ENCODE results near the gene CSNK1G1.
"Not testable (repeated sequence)": the region's sequence is repeated elsewhere in the genome, so short reads cannot be mapped to it uniquely, and the experiment has no call there.

Gene CSNK1G1

DNA sequence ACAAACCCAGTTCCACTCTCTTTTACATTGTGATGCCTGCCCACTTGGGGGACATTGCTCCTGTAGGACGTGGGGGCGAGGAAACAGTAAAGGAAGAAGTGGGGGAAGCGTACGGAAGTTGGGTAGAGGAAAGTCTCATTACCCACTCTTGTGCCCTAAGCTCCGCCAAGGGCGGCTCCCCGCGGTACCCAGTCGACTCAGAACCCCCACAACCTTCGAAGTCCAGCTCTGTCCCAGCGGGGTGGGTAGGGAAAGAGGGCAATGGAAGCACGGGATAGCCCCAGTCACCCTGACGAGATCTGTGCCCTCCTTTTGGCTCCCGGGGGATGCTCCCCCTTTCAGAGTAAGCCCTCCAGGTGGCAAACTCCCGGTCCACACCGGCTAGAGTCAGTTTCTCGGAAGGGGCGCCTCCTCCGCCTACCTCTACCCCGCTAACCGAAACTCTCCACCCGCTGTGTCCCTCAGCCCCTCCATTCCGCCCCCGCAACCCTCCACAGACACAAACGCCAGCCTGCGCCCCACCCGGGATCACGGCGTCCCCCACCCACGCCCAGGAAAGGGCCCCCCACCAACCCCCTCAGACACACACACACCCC lies 527 bp downstream of the CSNK1G1 start:
- in situ Hi-C loops (cut with HindIII; ENCODE audit: low pct_ligation_motif_present, low pct_unique_long_range_greater_than_20kb, low sequenced_read_pairs) = no loop called here
- peak; percentile 11 for DNase-seq

DNA sequence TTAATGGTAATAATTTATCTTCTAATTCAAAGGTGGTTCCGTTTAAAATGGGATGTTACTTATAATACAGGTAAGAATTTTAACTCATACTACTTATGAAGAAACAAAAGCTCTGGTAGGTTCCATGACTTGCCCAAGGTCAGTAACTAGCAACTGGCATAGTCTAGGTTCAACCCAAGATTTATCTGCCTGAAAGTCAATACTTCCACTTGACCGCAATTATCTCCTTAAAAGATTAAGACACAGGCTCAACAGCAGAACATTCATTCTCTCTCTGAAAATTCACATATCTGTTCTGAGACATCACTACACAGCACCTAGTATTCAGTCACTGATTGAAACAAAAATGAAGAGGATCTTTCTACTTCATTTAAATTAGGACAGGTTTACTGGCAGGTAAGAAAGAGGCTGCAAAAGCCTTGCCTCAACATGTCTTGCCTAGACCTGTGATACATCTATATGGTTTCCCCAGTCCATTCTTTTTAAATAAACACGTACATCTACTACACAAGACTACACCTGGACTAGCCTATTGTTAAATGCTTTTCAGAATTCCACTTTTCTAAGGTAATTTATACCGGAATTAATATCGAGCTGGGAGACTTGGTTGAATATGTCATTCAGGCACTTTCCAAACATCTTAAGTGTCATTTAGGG lies 1.2 kb downstream of the CSNK1G1 start:
- DNase-seq = no peak
- in situ Hi-C loops (cut with HindIII; ENCODE audit: low pct_ligation_motif_present, low pct_unique_long_range_greater_than_20kb, low sequenced_read_pairs) = no loop called here

DNA sequence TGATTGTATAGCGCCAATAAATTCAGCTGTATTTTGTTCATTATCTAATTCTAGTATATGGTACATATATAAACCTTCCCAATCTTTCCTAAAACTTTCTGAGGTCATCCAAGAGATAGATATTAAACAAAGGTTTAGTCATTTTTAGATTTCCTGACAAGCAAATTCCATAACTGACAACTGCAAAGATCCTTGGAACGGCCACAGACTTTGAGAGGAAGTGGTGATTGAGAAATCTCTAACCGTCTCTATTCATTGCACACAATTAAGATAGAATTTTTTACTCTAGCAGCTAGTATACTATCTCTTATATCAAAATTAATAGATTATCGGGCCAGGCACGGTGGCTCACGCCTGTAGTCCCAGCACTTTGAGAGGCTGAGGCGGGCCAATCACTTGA lies 4.7 kb downstream of the CSNK1G1 start:
- in situ Hi-C loops (cut with HindIII; ENCODE audit: low pct_ligation_motif_present, low pct_unique_long_range_greater_than_20kb, low sequenced_read_pairs) = no loop called here
- DNase-seq = no peak

DNA sequence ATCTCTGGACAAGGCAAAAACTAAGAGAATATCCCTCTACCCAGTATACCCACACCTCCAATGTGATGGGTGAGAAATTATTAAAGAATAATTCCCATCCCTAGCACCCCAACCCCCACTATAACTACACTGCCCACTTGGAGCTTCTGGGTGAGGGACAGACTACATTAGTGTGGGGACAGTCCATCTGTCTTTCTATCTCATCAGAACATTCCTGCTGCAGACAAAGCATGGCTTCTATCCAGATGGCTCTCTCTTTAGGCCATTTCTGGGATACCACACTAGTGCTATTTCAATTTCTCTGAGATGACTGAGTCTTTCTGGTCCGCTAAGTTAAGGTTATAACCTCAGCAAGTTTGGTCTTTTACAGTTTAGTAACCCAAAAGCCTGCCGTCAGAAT lies 6.6 kb downstream of the CSNK1G1 start:
- DNase-seq = no peak
- in situ Hi-C loops (cut with HindIII; ENCODE audit: low pct_ligation_motif_present, low pct_unique_long_range_greater_than_20kb, low sequenced_read_pairs) = no loop called here

DNA sequence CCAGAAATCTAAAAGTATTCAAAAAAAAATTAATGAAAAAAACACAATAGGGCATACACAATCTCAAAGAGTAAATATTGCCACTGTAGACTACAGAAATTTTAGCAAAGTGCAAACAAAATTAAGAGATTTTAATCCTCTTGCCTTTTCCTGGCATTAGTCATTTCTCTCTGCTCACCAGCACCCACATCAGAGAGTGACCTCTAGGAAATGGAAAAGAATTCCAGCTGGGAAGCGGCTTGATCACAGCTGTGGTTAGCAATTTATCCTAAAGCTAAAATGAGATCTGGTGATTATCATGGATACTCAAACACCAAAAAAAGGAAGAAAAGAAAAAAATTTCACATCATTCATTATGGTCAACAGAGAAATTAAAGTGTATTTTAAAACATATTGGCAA lies 7.5 kb downstream of the CSNK1G1 start:
- in situ Hi-C loops (cut with HindIII; ENCODE audit: low pct_ligation_motif_present, low pct_unique_long_range_greater_than_20kb, low sequenced_read_pairs) = no loop called here
- no peak for DNase-seq

DNA sequence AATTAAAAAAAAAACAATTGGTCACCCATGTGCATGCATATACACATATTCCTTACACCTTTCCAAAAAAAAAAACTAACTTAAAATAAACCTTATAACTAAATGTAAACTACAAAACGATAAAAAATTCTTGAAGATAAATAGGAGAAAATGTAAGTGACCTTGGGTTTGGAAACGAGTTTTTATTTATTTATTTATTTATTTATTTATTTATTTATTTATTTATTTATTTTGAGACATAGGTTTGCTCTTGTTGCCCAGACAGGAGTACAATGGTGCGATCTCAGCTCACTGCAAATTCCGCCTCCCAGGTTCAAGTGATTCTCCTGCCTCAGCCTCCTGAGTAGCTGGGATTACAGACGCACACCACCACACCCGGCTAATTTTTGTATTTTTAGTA lies 9.7 kb downstream of the CSNK1G1 start:
- DNase-seq; in situ Hi-C loops (cut with HindIII; ENCODE audit: low pct_ligation_motif_present, low pct_unique_long_range_greater_than_20kb, low sequenced_read_pairs): not testable (repeated sequence)

DNA sequence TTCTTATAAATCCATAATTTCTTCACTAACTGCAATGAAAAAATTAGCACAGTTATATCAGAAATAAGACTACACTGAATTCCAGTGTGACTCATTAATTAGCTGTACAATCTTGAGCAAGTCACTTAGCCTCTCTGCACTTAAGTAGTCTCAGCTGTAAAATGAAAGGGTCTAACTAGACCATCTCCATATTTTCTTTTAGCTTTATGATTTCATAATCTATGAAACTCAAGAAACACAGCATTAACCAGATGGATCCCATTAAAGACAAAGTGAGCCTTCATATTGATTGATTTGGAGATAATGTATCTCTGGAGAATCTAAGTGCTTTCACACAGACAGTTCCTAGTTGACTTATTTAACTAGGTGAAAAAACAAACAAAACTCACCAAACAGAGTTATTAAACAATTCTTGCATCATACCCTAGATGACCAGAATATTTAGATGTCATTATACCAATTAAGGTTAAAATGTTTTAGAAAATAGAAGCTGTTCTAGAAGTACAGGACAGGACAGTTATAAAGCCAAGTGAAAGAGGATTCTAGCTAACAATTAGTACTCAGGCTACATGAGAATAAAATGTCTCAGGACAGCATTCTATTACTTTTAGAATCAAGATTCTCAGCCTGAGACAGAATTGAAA lies 11.2 kb downstream of the CSNK1G1 start:
- in situ Hi-C loops (cut with HindIII; ENCODE audit: low pct_ligation_motif_present, low pct_unique_long_range_greater_than_20kb, low sequenced_read_pairs) = no loop called here
- no peak for DNase-seq

DNA sequence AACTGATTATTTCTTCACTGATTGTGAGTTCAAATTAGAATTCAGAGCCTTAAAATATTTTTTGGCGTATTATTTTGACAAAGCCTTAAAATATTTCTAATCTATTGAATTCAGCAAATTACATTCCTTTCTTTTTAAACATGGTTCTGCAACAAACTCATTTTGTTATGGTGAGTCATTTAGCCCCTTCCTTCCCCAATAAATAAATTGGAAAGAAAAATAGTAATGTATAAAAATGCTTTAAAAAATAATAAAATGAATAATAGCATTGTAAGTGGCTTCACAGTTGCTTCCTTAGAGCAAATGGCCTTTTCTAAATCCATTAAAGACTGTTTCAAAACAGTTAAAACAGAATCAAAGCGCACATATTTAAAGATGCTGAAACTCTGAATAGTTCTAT lies 12.1 kb downstream of the CSNK1G1 start:
- in situ Hi-C loops (cut with HindIII; ENCODE audit: low pct_ligation_motif_present, low pct_unique_long_range_greater_than_20kb, low sequenced_read_pairs) = no loop called here
- DNase-seq = no peak

DNA sequence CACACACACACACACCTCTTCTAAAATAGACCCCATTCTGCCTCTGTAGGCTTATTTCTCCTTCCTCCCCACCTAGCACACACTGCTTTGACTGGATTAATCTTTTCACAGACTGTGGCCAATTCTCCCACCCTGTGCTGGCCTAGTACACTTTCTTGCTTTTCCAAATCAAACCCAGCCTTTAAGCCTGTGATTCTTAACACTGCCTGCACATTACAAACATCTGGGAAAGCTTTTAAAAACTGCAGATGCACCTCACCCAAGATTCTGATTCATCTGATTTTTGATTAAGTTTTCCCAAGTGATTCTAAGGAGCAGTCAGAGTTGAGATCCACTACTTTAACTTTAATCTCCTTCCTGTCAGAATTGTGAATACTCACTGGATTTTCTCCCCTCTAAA lies 12.8 kb downstream of the CSNK1G1 start:
- in situ Hi-C loops (cut with HindIII; ENCODE audit: low pct_ligation_motif_present, low pct_unique_long_range_greater_than_20kb, low sequenced_read_pairs) = no loop called here
- DNase-seq = no peak

DNA sequence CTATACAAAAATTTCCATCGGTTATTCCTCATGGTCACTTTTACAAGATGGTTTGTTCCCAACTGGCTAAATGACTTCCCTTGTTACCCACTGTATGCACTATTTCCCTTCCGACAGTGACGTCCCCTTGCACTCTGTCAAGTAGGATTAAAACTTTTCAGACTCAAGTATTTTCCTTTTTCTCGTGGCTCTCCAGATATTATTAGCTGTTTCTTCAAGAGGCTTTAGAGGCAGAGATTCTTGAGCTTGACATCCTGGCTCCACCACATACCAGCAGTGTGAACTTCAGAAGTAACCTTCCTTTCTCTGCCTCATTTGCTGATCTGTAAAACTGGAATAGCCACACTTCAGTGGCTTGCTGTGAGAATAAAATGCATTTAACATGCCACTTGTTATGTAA lies 14.0 kb downstream of the CSNK1G1 start:
- in situ Hi-C loops (cut with HindIII; ENCODE audit: low pct_ligation_motif_present, low pct_unique_long_range_greater_than_20kb, low sequenced_read_pairs) = no loop called here
- DNase-seq = no peak

DNA sequence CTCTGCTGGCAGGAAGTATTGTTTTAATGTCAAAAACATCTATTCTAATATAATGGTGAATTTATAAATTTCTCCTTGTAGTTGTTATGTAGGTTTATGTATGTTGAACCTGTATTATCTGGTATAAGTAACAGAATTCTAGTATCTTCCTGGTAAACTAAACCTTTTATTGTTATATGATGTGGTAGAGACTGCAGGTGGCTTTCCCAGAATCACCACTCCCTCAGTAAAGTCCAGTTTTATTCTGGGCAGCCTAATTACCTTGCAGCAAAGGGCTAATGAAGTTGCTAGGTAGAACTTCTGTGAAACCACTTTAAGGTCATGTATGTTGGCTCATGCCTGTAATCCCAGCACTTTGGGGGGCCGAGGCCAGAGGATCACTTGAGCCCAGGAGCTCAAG lies 15.6 kb downstream of the CSNK1G1 start:
- no peak for DNase-seq
- in situ Hi-C loops (cut with HindIII; ENCODE audit: low pct_ligation_motif_present, low pct_unique_long_range_greater_than_20kb, low sequenced_read_pairs) = no loop called here

DNA sequence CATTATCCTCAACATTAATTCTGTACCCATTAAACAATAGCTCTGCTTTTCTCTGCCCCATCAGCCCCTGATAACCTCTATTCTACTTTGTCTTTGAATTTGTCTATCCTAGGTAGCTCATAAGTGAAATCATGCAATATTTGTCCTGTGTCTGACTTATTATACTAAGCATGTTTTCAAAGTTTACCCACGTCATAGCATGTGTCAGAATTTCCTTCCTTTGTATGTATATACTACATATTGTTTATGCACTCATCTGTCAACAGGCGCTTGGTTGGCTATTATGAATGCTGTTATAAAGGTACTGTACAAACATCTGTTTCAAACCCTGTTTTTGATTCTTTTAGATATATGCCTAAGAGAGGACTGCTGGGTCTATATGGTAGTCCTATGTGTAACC lies 18.2 kb downstream of the CSNK1G1 start:
- in situ Hi-C loops (cut with HindIII; ENCODE audit: low pct_ligation_motif_present, low pct_unique_long_range_greater_than_20kb, low sequenced_read_pairs) = no loop called here
- no peak for DNase-seq

DNA sequence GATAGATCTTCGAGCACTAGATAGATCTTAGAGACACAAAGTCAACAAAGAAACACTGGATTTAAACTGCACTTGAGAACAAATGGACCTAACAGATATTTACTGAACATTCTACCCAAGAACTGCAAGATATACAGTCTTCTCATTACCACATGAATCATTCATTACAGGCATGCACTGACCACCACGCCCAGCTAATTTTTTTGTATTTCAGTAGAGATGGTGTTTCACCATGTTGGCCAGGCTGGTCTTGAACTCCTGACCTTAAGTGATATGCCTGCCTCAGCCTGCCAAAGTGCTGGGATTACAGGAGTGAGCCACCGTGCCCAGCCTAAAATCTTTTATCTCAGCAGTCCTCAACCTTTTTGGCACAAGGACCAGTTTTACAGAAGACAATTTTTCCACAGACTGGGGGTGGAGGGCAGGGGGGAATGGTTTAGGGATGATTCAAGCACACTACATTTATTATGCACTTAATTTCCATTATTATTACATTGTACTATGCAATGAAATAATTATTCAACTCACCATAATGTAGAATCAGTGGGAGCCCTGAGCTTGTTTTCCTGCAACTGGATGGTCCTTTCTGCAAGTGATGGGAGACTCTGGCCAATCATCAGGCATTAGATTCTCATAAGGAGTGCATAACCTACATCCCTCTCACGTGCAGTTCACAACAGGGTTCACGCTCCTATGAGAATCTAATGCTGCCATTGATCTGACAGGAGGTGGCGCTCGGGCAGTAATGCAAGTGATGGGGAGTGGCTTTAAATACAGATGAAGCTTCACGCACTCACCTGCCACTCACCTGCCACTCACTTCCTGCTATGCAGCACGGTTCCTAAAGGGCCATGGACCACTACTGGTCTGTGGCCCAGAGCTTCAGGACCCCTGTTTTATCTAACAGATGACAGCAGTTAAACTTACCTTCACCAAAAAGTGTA lies 21.7 kb downstream of the CSNK1G1 start:
- no peak for DNase-seq
- in situ Hi-C loops (cut with HindIII; ENCODE audit: low pct_ligation_motif_present, low pct_unique_long_range_greater_than_20kb, low sequenced_read_pairs) = no loop called here

DNA sequence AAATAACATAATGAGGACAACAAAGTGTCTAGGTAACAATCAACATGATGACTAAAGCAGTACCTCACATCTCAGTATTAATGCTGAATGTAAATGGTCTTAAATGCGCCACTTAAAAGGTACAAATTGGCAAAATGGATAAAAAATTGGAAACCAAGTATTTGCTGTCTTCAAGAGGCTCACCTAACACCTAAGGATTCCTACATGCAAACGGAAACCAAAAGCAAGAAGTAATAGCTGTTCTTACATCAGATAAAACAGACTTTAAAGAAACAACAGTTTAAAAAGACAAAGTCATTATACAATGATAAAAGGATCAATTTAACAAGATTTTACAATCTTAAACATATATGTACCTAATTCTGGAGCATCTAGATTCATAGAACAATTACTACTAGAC lies 22.5 kb downstream of the CSNK1G1 start:
- in situ Hi-C loops (cut with HindIII; ENCODE audit: low pct_ligation_motif_present, low pct_unique_long_range_greater_than_20kb, low sequenced_read_pairs) = no loop called here
- no peak for DNase-seq

DNA sequence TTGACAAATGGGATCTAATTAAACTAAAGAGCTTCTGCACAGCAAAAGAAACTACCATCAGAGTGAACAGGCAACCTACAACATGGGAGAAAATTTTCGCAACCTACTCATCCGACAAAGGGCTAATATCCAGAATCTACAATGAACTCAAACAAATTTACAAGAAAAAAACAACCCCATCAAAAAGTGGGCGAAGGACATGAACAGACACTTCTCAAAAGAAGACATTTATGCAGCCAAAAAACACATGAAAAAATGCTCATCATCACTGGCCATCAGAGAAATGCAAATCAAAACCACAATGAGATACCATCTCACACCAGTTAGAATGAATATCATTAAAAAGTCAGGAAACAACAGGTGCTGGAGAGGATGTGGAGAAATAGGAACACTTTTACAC lies 24.3 kb downstream of the CSNK1G1 start:
- DNase-seq; in situ Hi-C loops (cut with HindIII; ENCODE audit: low pct_ligation_motif_present, low pct_unique_long_range_greater_than_20kb, low sequenced_read_pairs): not testable (repeated sequence)

DNA sequence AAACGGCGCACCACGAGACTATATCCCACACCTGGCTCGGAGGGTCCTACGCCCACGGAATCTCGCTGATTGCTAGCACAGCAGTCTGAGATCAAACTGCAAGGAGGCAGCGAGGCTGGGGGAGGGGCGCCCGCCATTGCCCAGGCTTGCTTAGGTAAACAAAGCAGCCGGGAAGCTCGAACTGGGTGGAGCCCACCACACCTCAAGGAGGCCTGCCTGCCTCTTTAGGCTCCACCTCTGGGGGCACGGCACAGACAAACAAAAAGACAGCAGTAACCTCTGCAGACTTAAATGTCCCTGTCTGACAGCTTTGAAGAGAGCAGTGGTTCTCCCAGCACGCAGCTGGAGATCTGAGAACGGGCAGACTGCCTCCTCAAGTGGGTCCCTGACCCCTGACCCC lies 29.0 kb downstream of the CSNK1G1 start:
- in situ Hi-C loops (cut with HindIII; ENCODE audit: low pct_ligation_motif_present, low pct_unique_long_range_greater_than_20kb, low sequenced_read_pairs); DNase-seq: not testable (repeated sequence)

DNA sequence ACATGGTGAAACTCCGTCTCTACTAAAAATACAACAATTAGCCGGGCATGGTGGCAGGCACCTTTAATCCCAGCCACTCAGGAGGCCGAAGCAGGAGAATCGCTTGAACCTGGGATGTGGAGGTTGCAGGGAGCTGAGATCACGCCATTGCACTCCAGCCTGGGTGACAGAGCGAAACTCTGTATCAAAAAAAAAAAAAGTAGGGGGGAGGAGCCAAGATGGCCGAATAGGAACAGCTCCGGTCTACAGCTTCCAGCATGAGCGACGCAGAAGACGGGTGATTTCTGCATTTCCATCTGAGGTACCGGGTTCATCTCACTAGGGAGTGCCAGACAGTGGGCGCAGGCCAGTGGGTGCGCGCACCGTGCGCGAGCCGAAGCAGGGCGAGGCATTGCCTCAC lies 29.5 kb downstream of the CSNK1G1 start:
- DNase-seq; in situ Hi-C loops (cut with HindIII; ENCODE audit: low pct_ligation_motif_present, low pct_unique_long_range_greater_than_20kb, low sequenced_read_pairs): not testable (repeated sequence)

DNA sequence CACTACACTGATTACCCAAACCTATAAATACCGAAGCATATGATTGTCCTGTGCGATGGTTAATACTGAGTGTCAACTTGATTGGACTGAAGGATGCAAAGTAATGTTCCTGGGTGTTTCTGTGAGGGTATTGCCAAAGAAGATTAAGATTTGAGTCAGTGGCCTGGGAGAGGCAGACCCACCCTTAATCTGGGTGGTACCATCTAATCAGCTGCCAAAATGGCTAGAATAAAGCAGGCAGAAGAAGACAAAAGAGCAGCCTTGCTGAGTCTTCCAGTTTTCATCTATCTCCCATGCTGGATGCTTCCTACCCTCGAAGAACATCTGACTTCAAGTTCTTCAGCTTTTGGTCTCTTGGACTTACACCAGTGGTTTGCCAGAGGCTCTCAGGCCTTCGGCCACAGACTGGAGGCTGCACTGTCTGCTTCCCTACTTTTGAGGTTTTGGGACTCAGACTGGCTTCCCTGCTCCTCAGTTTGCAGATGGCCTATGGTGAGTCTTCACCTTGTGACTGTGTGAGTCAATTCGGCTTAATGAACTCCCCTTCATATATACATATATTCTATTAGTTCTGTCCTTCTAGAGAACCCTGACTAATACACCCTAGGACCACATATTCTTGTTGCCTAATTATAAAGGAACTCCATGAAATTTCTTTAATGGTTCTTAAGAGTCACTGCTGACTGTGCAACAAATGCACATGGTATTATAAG lies 31.7 kb downstream of the CSNK1G1 start:
- in situ Hi-C loops (cut with HindIII; ENCODE audit: low pct_ligation_motif_present, low pct_unique_long_range_greater_than_20kb, low sequenced_read_pairs) = no loop called here
- DNase-seq = no peak

DNA sequence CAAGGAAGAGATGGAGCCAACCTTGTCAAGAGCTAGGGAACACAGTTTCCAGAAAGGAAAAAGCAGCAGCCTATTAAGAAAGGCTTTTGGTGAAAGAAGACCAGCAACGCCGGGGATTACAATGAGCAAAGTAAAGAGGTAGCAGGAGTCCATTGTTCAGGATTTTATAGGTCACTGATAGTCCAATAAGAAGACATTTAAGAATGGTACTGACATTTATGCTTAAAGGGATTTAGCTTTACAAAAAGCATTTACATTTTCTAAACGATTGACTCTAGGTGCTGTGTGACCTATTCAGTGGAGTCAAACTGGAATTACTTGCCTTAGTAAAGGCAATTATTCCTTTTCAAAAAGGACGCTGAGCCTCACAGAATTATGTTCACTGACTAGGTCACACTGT lies 40.8 kb downstream of the CSNK1G1 start:
- in situ Hi-C loops (cut with HindIII; ENCODE audit: low pct_ligation_motif_present, low pct_unique_long_range_greater_than_20kb, low sequenced_read_pairs) = no loop called here
- DNase-seq = no peak
